NCI-H460 (cell line): ENCODE data around the gene MAGI3. TPM values are rescaled to one million over a fixed set of nuclear protein-coding genes. Genes with fewer than 3 reads are reported as not detected.
A peak's percentile ranks its signal among the peaks of the same experiment; 100 is the strongest.
"Not testable (repeated sequence)": the region's sequence is repeated elsewhere in the genome, so short reads cannot be mapped to it uniquely, and the experiment has no call there.

Experiments
- DNase-seq: peaks from one replicate; pipeline ENCODE4 v3.0.0-alpha.2; 2016; ENCODE audit warnings: low read depth; ENCODE audit errors: extremely low read depth
- total RNA-seq: library from RNA; depleted of rRNA; stranded (reverse); fragments of >200 nt; shearing (Covaris generic); gene quantifications from 2 replicates; pipeline ENCODE4 v1.2.3, GENCODE V29; 2014

The MAGI3 gene
- total RNA-seq, 1 experiment from 2014 or later, result 4.1 TPM

GRCh38 chr1:113438505-113439276 is 48.4 kb downstream of the MAGI3 start:
- DNase-seq, result no peak

GRCh38 chr1:113439277-113439670 is 49.0 kb downstream of the MAGI3 start:
- no peak for DNase-seq

- no peak for DNase-seq
These were observed 51.8 kb downstream of the MAGI3 start for GRCh38 chr1:113442131-113442530.

GRCh38 chr1:113444857-113445256 is 54.5 kb downstream of the MAGI3 start:
- DNase-seq, result no peak

- no peak for DNase-seq
These were observed 61.4 kb downstream of the MAGI3 start for GRCh38 chr1:113451710-113452109.

- DNase-seq, result peak; percentile 22
These were observed 62.8 kb downstream of the MAGI3 start for GRCh38 chr1:113452921-113453770.

GRCh38 chr1:113453771-113454083 is 63.4 kb downstream of the MAGI3 start:
- no peak for DNase-seq

- DNase-seq, result no peak
These were observed 65.1 kb downstream of the MAGI3 start for GRCh38 chr1:113455374-113455773.

- DNase-seq, result peak; percentile 80
These were observed 66.7 kb downstream of the MAGI3 start for GRCh38 chr1:113456967-113457366.

GRCh38 chr1:113459279-113459678 is 69.0 kb downstream of the MAGI3 start:
- no peak for DNase-seq

- no peak for DNase-seq
These were observed 77.7 kb downstream of the MAGI3 start for GRCh38 chr1:113467991-113468390.

GRCh38 chr1:113478427-113479195 is 88.3 kb downstream of the MAGI3 start:
- not testable (repeated sequence) for DNase-seq

GRCh38 chr1:113479713-113480676 is 89.7 kb downstream of the MAGI3 start:
- no peak for DNase-seq

- DNase-seq, result not testable (repeated sequence)
These were observed 94.8 kb downstream of the MAGI3 start for GRCh38 chr1:113485131-113485530.

GRCh38 chr1:113488576-113489177 is 98.4 kb downstream of the MAGI3 start:
- DNase-seq, result no peak

GRCh38 chr1:113490384-113490783 is 100.1 kb downstream of the MAGI3 start:
- no peak for DNase-seq

GRCh38 chr1:113493533-113493932 is 103.2 kb downstream of the MAGI3 start:
- DNase-seq, result no peak

- DNase-seq, result no peak
These were observed 115.0 kb downstream of the MAGI3 start for GRCh38 chr1:113505357-113505756.

GRCh38 chr1:113507552-113508214 is 117.4 kb downstream of the MAGI3 start:
- no peak for DNase-seq
